ENCODE data around the gene AP1AR.

DNA sequence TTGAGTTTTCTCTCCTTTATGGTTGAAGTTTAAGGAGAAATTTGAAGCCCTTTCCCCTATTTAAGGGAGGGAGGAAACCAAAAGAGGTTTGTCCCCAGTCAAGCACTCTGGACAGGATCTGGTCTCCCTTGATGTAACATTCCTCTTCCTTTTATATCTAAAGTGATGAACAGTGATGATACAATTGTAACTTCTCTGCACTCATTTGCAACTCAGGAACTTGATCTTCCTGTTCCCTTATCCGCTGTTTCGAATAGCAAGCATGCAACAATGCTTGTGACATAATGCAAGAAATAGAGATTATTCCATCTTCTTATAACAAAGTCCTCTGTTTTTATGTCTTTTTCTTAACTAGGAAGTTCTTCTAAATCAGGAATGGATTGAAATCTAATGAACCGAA, 83.9 kb downstream of the AP1AR start:
- no peak for TF ChIP-seq TAF1 (IDR thresholded peaks at IDR 0.05; ENCODE audit: borderline replicate concordance, insufficient read depth, low read length)
- TF ChIP-seq SIN3A (IDR thresholded peaks at IDR 0.05; ENCODE audit: borderline replicate concordance, insufficient read depth, low read length) = no peak
- no peak for TF ChIP-seq POLR2AphosphoS5 (IDR thresholded peaks at IDR 0.05; ENCODE audit: low read depth, low read length)
- TF ChIP-seq, protein P1, sequence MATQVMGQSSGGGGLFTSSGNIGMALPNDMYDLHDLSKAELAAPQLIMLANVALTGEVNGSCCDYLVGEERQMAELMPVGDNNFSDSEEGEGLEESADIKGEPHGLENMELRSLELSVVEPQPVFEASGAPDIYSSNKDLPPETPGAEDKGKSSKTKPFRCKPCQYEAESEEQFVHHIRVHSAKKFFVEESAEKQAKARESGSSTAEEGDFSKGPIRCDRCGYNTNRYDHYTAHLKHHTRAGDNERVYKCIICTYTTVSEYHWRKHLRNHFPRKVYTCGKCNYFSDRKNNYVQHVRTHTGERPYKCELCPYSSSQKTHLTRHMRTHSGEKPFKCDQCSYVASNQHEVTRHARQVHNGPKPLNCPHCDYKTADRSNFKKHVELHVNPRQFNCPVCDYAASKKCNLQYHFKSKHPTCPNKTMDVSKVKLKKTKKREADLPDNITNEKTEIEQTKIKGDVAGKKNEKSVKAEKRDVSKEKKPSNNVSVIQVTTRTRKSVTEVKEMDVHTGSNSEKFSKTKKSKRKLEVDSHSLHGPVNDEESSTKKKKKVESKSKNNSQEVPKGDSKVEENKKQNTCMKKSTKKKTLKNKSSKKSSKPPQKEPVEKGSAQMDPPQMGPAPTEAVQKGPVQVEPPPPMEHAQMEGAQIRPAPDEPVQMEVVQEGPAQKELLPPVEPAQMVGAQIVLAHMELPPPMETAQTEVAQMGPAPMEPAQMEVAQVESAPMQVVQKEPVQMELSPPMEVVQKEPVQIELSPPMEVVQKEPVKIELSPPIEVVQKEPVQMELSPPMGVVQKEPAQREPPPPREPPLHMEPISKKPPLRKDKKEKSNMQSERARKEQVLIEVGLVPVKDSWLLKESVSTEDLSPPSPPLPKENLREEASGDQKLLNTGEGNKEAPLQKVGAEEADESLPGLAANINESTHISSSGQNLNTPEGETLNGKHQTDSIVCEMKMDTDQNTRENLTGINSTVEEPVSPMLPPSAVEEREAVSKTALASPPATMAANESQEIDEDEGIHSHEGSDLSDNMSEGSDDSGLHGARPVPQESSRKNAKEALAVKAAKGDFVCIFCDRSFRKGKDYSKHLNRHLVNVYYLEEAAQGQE (IDR thresholded peaks at IDR 0.05; ENCODE audit: insufficient read depth in 1 of 2, low read depth in 2 of 2, low read length in 2 of 2) = no peak
